NT2/D1 (cell line): ENCODE data around the gene TPM3.
"Not testable (repeated sequence)": the region's sequence is repeated elsewhere in the genome, so short reads cannot be mapped to it uniquely, and the experiment has no call there.

Source experiments
- DNase-seq: peaks from one replicate; pipeline ENCODE4 v3.0.0-alpha.2; 2011; ENCODE audit warnings: low read depth, low spot score
- H3K27me3 ChIP-seq: 2 replicates; pipeline ENCODE4 v1.6.0; 2011; ENCODE audit warnings: mild to moderate bottlenecking; ENCODE audit not compliant: insufficient read length, insufficient read depth
- H3K36me3 ChIP-seq: 2 replicates; pipeline ENCODE4 v1.6.1; 2011; ENCODE audit warnings: mild to moderate bottlenecking, low read length, mixed read lengths; ENCODE audit not compliant: insufficient read depth, insufficient read length
- H3K4me1 ChIP-seq: 2 replicates; pipeline ENCODE4 v1.5.1; 2011; ENCODE audit not compliant: insufficient read depth, insufficient read length
- H3K4me3 ChIP-seq: 2 replicates; pipeline ENCODE4 v1.5.1; 2011; ENCODE audit warnings: low read depth; ENCODE audit not compliant: insufficient read length
- H3K9ac ChIP-seq: 2 replicates; pipeline ENCODE4 v1.6.0; 2011; ENCODE audit warnings: low read depth; ENCODE audit not compliant: insufficient read length
- H3K9me3 ChIP-seq: 2 replicates; pipeline ENCODE4 v1.5.1; 2011; ENCODE audit warnings: mild to moderate bottlenecking, low read length; ENCODE audit not compliant: insufficient read depth
- SUZ12 ChIP-seq: IDR thresholded peaks from 2 replicates; pipeline ENCODE4 v1.6.1; 2011; ENCODE audit not compliant: insufficient read length, insufficient read depth; ENCODE audit errors: extremely low read depth
- YY1 ChIP-seq: IDR thresholded peaks from 2 replicates; pipeline ENCODE4 v1.6.1; 2011; ENCODE audit not compliant: insufficient read length, insufficient read depth
- ZNF274 ChIP-seq: IDR thresholded peaks from 2 replicates; pipeline ENCODE4 v1.6.1; 2011; ENCODE audit warnings: mild to moderate bottlenecking, low read depth, low read length

TPM3 gene

GRCh38 chr1:154158307-154159125 lies 33.4 kb downstream of the TPM3 start:
- H3K9me3 ChIP-seq: peaks cover 22% of the 10 kb centered on the region
- H3K27me3 ChIP-seq: no peaks in the 10 kb centered on the region
- peaks cover 4% of the 10 kb centered on the region for H3K4me1 ChIP-seq
- H3K9ac ChIP-seq: no peak overlapping the region
- peaks cover 80% of the 10 kb centered on the region for H3K36me3 ChIP-seq
- TF ChIP-seq YY1 (no peak), SUZ12 (no peak), ZNF274 (no peak)
- DNase-seq: no peak
- H3K4me3 ChIP-seq: no peak overlapping the region

GRCh38 chr1:154157520-154158306 lies 34.2 kb downstream of the TPM3 start:
- Histone ChIP-seq H3K36me3 (peaks cover 72% of the 10 kb centered on the region), H3K4me3 (no peak overlapping the region), H3K9ac (peak overlapping the region; percentile 12), H3K9me3 (peaks cover 22% of the 10 kb centered on the region), H3K27me3 (no peaks in the 10 kb centered on the region), H3K4me1 (peaks cover 4% of the 10 kb centered on the region)
- no peak for DNase-seq
- TF ChIP-seq YY1: no peak
- TF ChIP-seq ZNF274: no peak
- no peak for TF ChIP-seq SUZ12

GRCh38 chr1:154155251-154155650 lies 36.6 kb downstream of the TPM3 start:
- H3K4me1 ChIP-seq: peaks cover 4% of the 10 kb centered on the region
- no peak overlapping the region for H3K9ac ChIP-seq
- peaks cover 50% of the 10 kb centered on the region for H3K36me3 ChIP-seq
- no peak overlapping the region for H3K4me3 ChIP-seq
- H3K9me3 ChIP-seq: peaks cover 10% of the 10 kb centered on the region
- no peaks in the 10 kb centered on the region for H3K27me3 ChIP-seq
- no peak for DNase-seq
- TF ChIP-seq ZNF274 (no peak), SUZ12 (no peak), YY1 (no peak)

- H3K4me1 ChIP-seq: peaks cover 4% of the 10 kb centered on the region
- H3K36me3 ChIP-seq: peaks cover 45% of the 10 kb centered on the region
- H3K4me3 ChIP-seq: no peak within 1 kb of the TSS
- DNase-seq: peak; percentile 15
- H3K27me3 ChIP-seq: no peaks in the 10 kb centered on the region
- no peak within 1 kb of the TSS for H3K9ac ChIP-seq
- no peak for TF ChIP-seq ZNF274
- H3K9me3 ChIP-seq: peaks cover 4% of the 10 kb centered on the region
These were observed 37.2 kb downstream of the TPM3 start, which contains the start of gene NUP210L for GRCh38 chr1:154154534-154155191. Gene NUP210L, minus strand, starts transcription at chr1:154155073.

GRCh38 chr1:154154053-154154452 lies 37.8 kb downstream of the TPM3 start:
- no peak overlapping the region for H3K4me3 ChIP-seq

GRCh38 chr1:154151311-154151710 lies 40.6 kb downstream of the TPM3 start:
- Histone ChIP-seq H3K27me3 (no peaks in the 10 kb centered on the region), H3K36me3 (peaks cover 22% of the 10 kb centered on the region), H3K4me1 (peaks cover 4% of the 10 kb centered on the region), H3K9me3 (no peaks in the 10 kb centered on the region), H3K4me3 (no peak overlapping the region), H3K9ac (no peak overlapping the region)
- no peak for DNase-seq
- TF ChIP-seq SUZ12 (no peak), YY1 (no peak), ZNF274 (no peak)

More at GRCh38 chr1:154154053-154154452, 37.8 kb downstream of the TPM3 start:
- DNase-seq: no peak
- H3K9ac ChIP-seq: no peak overlapping the region
- no peaks in the 10 kb centered on the region for H3K27me3 ChIP-seq
- no peaks in the 10 kb centered on the region for H3K9me3 ChIP-seq
- H3K4me1 ChIP-seq: peaks cover 4% of the 10 kb centered on the region
- H3K36me3 ChIP-seq: peaks cover 38% of the 10 kb centered on the region
- TF ChIP-seq SUZ12 (no peak), ZNF274 (no peak), YY1 (no peak)

- Histone ChIP-seq H3K27me3 (no peaks in the 10 kb centered on the region), H3K36me3 (no peaks in the 10 kb centered on the region), H3K9ac (no peak overlapping the region), H3K4me1 (no peaks in the 10 kb centered on the region), H3K9me3 (no peaks in the 10 kb centered on the region), H3K4me3 (no peak overlapping the region)
- no peak for DNase-seq
- TF ChIP-seq ZNF274 (no peak), YY1 (no peak), SUZ12 (no peak)
These were observed 43.1 kb downstream of the TPM3 start for GRCh38 chr1:154148807-154149206.

GRCh38 chr1:154147505-154147904 lies 44.4 kb downstream of the TPM3 start:
- H3K4me1 ChIP-seq, H3K9ac ChIP-seq: not testable (repeated sequence)

More at GRCh38 chr1:154147505-154147904, 44.4 kb downstream of the TPM3 start:
- not testable (repeated sequence) for DNase-seq, H3K36me3 ChIP-seq, H3K9me3 ChIP-seq, H3K27me3 ChIP-seq, H3K4me3 ChIP-seq
